Dermis blood vessel endothelial cell (primary cell): ENCODE measurements around the gene COX6A2. TPM values are rescaled to one million over a fixed set of nuclear protein-coding genes. Genes with fewer than 3 reads are reported as not detected.

Experiments used
- DNase-seq: peaks from one replicate; pipeline ENCODE4 v3.0.0; 2010
- total RNA-seq: library from RNA; depleted of rRNA; stranded (reverse); fragments of >200 nt; gene quantifications from 2 replicates; pipeline ENCODE4 v1.2.3, GENCODE V29; 2014

COX6A2 gene
- total RNA-seq, 1 donor from 2014 or later = not detected

DNA sequence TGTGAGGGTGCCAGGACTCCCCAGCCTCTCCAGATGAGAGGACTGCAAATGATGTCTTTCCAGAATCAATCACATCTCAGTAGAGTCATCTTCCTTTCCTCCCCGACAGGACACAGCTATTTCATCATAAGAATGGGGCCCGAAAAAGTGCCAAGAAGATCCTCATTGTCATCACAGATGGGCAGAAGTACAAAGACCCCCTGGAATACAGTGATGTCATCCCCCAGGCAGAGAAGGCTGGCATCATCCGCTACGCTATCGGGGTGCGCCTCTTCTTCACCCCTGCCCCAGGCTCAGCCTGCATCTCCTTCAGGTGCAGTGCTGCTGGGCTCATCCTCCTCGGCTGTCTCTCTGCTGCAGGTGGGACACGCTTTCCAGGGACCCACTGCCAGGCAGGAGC, 20.8 kb downstream of the COX6A2 start:
- DNase-seq = no peak

DNA sequence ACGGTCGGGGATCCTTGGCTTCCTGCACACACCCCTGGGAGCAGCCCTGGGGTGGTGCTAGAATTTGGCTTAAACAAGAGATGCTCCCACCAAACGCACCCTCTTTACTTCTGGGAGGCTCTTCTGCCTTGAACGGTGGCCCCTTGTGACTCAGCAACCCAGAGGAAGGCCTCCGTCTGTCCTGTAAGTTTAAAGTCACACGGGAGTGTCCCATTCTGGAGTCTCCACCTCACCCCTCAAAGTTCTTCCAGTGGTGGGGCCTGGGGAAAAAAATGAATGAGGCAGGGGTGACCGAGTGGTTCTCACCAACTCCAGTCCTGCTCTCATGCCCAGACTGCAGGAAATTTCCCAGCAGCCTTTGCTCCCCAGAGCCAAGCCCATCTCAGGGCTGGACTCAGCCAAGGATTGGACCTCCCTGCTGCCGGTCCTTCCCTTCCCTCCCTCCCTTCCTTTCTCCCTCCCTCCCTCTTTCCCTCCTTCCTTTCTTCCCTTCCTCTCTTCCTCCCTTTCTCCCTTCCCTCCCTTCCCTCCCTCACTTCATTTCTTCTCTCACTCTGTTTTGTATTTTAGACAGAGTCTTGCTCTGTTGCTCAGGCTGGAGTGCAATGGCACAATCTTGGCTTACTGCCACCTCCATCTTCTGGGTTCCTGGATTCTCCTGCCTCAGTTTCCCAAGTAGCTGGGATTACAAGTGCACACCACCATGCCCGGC, 23.7 kb downstream of the COX6A2 start:
- no peak for DNase-seq

DNA sequence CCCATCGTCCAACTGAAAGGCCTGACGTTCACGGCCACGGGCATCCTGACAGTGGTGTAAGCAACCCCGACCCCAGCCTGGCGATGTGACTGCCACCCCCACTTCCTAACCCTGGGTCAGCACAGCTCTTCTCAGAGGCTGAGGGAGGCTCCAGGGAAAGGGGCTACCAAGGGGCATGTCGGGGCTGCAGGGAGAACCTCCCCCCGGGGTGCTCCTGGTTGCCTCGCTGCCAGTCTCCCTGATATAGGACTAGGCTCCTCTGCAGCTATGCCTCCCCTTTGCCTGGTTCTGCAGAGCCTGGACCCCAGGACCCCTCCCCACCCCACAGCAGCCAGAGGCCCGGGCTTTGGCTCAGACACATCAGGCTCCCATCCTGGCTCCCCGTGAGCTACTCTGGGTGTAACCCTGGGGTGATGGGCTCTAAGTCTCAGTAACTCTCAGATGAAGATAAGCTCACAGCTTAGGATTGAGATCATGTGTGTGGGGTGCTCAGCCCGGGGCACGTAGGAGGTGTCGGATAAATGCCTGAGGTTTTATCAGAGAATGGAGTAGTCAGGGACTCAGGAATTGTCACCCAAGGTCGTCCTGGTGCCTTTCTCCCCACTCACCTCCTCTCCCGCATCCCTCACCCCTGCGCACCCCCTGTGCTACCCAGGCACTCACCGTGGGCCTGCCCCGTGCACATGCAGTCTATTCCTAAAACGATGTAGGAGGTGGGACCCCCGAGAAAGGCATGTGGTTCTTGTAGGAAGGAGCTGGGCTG, 24.4 kb downstream of the COX6A2 start:
- DNase-seq = no peak

DNA sequence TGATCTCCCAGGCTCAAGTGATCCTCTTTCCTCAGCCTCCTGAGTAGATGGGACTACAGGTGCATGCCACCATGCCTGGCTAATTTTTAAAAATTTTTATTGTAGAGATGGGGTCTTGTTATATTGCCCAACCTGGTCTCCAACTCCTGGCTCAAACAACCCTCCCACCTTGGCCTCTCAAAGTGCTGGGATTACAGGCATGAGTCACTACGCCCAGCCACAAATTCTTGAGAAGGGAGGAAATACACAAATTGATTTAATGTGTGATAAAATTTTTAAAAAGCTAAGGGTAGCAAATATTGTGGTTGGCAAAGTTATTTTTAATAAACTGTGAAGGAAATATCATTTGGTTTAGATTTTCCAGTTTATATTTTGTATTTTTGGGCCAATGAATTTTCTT, 25.5 kb downstream of the COX6A2 start:
- no peak for DNase-seq

GRCh38 chr16:31401436-31401835, 26.7 kb downstream of the COX6A2 start:
- DNase-seq = no peak

DNA sequence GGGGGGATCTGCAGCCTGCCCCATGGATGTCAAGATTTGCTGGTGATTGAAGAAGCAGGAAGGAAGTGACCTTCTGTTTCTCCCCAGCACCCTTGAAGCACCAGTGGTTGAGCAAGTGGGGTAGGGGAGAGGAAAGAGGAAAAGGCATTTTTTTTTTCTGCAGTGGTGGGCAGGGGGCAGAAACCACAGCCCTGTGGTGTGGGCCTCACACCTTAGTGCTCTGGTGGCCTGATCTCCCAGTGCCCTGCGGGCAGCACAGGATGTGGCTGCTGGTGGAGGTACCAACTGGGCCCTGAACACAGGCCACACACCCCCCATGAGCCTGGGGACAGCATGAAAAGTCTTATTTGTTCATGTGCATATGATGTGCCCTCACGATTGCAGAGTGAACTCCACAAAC, 28.0 kb downstream of the COX6A2 start:
- no peak for DNase-seq

DNA sequence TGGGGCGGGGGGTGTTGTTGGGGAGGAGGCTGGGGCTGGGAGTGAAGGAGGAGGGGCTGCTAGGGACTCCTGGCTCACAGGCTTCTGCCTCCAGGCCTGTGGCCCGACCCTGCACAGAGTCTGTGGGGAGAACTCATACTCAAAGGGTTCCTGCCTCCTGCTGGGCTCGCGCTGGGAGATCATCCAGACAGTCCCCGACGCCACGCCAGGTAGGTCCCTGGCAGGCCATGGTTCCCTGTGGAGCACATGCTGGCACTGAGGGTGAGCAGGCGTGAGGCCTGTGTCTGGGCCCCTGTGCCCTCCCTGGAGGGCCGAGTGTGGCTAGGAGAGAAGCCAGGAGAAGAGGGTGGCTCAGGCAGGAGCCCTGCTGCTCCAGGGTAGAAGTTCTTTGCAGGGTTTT, 30.5 kb downstream of the COX6A2 start:
- no peak for DNase-seq

DNA sequence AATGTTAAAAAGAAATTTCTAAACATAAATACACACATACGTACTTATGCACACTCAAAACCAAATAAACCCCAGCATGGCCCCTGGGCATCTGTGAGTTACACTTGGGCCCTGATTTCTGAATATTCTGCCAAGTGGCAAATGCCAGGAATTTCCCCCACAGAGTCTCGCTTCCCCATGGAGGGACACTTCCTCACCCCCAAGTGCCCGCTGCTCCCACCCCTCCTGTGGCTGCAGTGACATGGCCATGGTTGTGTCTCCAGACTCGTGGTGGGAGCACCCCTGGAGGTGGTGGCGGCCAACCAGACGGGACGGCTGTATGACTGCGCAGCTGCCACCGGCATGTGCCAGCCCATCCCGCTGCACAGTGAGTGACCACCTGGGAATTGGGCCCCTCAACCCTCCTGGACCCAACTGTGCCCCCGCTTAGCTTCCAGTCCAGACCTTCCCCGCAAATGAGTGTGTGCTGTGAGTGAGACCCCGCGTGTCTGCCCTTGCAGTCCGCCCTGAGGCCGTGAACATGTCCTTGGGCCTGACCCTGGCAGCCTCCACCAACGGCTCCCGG, 31.0 kb downstream of the COX6A2 start:
- no peak for DNase-seq

DNA sequence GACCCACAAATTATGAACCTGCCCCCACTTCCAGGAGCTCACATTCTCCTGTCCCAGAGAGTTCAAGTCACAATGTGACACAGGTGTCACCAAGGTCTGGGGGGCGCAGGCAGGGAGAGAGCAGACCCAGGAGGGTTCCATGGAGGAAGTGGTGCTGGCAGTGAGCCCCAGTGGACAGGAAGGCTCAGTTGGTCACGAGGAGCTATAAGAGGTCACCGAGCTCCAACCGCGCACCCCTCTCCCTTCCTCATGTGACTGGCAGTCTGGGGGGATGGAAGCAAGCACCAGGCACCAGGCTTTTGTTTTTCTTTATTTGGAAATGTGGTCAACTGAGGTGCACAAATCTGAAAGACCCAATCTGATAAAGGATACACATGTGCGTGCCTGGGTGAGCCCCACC, 32.5 kb downstream of the COX6A2 start:
- no peak for DNase-seq

DNA sequence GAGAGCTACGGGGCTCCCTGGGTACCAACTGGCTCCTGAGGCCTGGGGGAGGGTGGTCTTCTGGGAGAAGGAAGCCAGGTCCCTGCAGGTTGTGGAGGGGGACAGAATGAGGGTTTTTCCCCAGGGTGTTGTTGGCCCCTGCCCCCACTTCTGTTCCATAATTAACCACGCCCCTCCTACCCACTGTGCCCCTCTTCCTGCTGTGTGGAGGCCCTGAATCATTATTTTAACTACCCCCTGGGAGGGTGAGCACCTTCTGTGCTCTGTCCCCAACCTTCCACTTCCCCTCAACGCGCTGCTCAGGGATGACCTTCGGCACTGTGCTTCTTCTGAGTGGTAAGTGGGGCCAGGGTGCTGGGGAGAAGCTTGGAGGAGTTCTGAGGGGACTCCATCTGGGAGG, 35.1 kb downstream of the COX6A2 start, which contains the start of gene ITGAD:
Gene ITGAD, plus strand, starts transcription at position 280 of the 400 bp plus-strand sequence. Its CDS starts 26 bp downstream, at position 306.
- no peak for DNase-seq

DNA sequence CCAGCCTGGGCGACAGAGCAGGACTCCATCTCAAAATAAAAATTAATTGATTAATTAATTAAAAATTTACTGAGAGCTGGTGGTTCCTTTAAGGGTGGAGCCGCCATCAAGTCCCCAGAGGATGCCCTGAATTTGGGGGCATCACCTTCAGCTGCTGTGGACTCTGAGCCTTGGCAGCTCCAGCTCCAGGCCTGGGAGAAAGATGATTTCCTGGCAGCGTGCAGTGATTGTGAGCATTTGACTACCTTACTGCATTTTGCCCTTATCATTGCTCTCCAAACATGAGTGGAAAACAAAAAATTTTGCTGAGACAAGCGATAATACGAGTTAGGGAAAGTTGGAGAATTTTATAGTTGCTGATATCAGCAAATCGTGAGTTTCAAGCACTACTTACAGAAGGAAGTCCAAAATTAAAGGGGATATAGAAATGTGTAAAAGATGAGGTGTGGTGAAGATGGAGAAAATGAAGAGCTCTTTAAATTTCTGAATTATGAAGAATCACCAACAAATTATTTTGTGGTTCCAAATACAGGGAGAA, 37.6 kb downstream of the COX6A2 start:
- no peak for DNase-seq

DNA sequence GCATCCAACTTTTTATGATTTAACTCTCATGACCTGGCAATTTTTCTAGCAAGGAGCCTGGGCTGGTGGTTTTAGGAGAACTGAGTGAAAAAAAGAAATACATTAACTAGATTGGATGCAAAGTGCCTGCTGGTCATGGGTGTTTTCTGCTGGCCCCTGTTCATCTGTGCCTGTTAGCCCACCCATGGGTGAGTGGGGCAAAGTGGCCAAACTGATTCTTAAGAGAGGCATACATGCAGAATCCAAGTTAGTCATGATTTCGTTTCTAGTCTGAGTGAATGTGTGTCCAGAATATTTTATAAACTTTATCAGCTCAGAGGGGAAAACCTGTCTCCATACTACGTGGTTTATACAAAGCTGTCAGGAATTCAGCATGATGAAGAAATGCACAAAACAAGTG, 39.6 kb downstream of the COX6A2 start:
- no peak for DNase-seq

DNA sequence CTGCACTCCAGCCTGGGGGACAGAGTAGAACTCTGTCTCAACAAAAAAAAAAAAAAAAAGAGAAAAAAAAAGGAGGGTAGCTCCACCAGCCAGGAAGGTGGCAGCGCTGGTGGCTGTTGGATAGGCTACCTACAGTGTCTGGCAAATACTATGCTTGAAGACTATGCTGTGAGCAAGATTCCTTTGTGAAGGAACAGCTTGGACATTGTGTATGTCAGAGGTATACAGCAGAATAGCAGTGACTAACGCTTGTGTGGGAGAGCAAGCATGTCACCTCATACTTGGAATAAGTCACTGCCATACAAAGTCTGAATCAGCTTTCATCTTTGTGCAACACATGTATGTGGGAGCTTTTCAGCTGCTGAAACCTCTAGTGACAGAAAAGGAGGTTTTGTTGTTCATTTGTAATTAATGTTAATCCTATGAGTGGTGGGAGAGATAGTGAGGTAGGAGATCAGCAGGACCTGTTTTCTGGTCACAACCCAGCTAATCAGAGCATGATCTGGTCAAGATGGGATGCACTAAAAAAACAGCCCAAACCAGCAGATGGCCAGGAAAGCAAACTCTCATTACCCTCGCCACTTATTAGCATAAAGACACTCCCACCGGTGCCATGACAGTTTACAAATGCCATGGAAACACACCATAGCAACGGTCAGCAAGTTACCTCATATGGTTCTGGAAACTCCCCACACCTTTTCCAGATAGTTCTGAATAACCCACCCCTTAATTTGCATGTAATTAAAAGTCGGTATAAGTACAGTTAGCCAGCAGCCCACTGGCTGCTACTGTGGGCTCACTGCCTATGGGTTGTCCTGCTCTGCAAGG, 41.8 kb downstream of the COX6A2 start:
- DNase-seq = peak; percentile 10

GRCh38 chr16:31385680-31386079, 42.5 kb downstream of the COX6A2 start:
- no peak for DNase-seq

GRCh38 chr16:31382485-31383161, 45.5 kb downstream of the COX6A2 start:
- DNase-seq = peak; percentile 70

- DNase-seq = no peak
Observed at GRCh38 chr16:31380201-31380600, 48.0 kb downstream of the COX6A2 start.

Other genes with a start within 250 kb of the COX6A2 start
- 68.2 and 71.3 TPM in 2 replicates for gene FUS, start 248.2 kb downstream of the COX6A2 start, total RNA-seq
- gene PYCARD, start 225.6 kb downstream of the COX6A2 start, total RNA-seq = 74.5 and 101 TPM in 2 replicates
- not detected in 2 replicates for gene TRIM72, start 214.2 kb downstream of the COX6A2 start, total RNA-seq
- not detected in 2 replicates for gene PYDC1, start 211.2 kb downstream of the COX6A2 start, total RNA-seq
- gene ITGAM, start 168.4 kb downstream of the COX6A2 start, total RNA-seq = 0.34 TPM in 1 of 2 replicates, not detected in the other
- gene ITGAX, start 73.2 kb downstream of the COX6A2 start, total RNA-seq = 0.14 and 0.34 TPM in 2 replicates
- gene ITGAD, start 35.0 kb downstream of the COX6A2 start, total RNA-seq = not detected in 2 replicates
- gene ZNF843, start 14.4 kb upstream of the COX6A2 start, total RNA-seq = 0.05 and 0.17 TPM in 2 replicates
- gene ARMC5, start 31.1 kb upstream of the COX6A2 start, total RNA-seq = 26.4 and 29.8 TPM in 2 replicates
- 37.4 and 51.2 TPM in 2 replicates for gene TGFB1I1, start 43.8 kb upstream of the COX6A2 start, total RNA-seq
- gene SLC5A2, start 54.8 kb upstream of the COX6A2 start, total RNA-seq = not detected in 2 replicates
- 39.3 and 65.6 TPM in 2 replicates for gene RUSF1, start 80.0 kb upstream of the COX6A2 start, total RNA-seq
- not detected in 2 replicates for gene AHSP, start 99.5 kb upstream of the COX6A2 start, total RNA-seq